ENCODE results near the gene VPS9D1.

The VPS9D1 gene

DNA sequence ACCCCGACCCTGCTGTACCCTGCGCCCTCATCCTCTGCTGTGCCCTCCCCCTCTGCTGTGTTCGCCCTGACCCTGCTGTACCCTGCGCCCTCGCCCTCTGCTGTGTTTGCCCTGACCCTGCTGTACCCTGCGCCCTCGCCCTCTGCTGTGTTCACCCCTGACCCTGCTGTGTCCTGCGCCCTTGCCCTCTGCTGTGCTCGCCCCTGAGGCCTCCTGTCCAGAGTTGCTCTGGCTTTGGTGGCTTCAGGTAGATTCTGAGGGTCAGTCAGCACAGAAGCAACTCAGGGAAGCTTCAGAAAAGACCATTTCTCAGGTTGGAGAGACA lies 12.2 kb upstream of the VPS9D1 start:
- no peak for DNase-seq (ENCODE audit: low spot score)

DNA sequence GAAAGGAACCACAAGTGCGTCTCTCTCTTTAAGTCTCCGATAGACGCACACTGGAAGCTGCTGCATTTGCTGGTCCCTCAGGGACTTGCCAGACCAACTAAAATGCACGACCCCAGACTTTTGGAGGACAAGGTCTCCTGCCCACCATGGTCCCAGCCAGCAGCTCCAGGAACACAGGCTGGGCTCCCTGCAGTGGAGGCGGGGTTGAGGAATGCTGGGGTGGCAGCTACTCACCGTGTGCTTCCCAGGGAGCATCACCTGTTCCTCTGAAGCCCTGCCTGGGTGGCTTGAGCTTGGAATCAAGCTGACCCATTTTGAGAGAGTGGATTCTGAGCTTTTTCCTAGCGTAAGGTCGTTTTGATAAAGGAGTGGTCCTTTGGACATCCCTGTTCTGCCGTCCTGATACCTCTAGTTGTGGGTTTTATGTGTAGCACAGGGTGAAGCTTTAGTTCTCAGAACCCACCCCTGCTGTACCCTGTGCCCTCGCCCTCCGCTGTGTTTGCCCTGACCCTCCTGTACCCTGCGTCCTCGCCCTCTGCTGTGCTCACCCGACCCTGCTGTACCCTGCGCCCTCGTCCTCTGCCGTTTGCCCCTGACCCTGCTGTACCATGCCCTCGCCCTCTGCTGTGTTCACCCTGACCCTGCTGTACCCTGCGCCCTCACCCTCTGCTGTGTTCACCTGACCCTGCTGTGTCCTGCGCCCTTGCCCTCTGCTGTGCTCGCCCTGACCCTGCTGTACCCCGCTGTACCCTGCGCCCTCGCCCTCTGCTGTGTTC lies 11.6 kb upstream of the VPS9D1 start:
- DNase-seq (ENCODE audit: low spot score) = no peak

DNA sequence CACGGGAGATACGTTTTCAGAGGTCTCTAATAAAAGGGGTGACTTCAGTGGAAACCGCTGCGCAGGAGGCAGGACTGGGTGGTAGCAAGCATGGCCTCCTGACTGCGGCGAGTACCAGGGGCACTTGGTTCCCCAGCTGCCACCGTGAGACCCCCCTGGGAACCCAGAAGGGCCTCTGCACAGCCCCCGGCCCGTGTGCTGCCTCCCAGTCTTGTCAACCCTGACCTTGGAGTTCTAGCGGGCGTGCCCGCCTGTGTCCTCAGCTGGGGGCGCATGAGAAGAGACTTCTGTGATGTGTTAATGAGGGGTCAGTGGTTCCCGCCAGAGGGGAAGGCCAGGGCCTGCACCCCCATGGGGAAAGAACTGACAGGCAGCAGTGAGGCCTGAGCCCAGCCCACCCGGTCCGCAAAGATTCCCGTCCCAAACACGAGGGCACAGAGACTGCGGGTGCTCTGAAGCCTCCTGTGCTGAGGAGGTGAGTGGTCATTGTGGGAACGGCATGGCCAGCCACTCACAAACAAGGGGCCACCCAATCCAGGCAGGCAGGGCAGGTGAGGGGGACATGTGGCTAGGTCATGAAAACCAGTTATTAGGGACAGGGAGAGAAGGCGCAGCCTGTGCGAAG lies 10.0 kb upstream of the VPS9D1 start:
- DNase-seq (ENCODE audit: low spot score) = no peak

DNA sequence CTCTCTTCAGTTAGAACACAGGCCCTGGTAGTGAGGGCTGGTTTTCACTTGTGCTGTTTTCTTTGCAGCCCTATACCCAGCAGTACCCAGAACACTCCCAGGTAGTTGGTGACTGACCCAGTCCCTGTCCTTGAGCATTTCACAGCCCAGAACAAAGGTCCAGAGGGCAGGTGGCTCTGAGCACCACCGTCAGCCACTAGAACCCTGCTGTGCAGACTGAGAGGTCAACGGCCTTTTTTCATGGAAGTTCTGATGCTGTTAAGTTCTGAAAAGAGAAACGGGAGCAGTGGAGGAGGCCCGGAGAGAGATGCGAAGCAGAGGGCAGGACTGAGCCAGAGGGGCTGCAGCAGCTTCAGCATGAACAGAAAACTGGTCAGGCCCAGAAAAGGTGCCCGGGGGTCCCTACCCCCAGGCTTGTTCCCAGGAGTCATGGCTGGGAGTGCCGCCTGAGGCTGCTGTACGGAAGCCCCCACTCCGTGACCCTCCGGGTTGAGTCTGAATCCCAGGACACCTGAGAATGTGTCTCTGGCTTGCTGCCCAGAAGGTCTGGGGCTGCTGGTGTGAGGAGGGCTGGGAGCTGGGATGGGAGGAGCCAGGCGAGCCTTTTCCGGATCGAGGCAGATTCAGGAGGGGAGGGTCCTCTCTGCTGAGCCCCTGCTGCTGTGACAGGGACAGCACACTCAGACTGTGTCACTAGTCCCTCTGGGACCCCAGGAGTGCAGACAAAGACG lies 9.3 kb upstream of the VPS9D1 start:
- peak; percentile 38 for DNase-seq (ENCODE audit: low spot score)

DNA sequence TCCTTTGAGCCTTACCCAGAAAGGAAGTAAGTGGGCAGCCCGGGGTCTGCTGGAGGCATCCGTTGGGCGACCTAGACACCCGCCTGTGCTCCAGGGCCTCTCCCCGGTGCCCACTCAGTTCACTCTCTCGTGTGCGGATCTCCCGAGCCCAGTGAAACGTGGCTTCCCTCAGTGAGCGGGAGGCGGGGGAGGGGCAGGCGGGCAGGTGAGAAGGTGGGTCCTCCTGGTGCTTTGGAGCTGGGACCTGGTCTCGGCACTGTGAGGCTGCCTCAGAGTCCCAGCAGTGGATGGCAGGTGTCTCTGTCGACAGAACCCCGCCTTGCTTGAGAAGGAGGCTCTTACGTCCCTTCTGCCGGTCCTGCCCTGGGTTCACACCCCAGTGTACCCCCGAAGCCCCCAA lies 8.6 kb upstream of the VPS9D1 start:
- DNase-seq (ENCODE audit: low spot score) = no peak

DNA sequence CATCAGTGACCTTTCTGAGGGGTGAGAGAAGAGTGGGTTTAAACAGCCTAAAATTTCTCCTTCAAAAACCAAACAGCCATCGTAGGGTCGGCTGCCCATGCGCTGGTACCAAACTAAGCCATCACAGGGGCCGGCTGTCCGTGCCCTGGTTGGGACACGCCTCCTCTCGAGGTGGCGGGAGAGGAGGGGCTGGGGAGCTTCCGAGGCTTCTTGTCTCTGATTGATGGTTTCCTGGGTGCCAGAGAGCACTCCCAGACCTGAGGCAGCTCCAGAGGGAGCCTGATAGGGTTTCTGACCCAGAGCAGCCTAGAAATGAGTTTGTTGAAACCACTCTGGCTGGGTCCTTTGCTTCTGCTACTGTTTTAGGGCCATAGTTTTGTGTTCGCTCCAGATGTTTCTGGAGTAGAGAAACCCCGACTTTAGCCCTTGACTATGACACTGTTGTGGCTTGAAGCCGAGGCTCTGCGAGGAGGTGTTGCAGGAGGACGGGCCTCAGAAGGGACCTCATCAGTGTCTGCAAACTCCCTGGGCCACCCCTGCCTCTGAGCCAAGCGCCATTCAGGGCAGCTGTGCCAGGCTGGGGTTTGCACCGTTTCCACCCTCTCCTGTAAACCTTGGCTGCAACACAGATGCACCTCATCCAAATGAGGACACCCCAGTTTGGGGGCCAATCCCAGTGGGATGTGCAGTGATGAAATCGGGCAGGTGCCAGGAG lies 6.9 kb upstream of the VPS9D1 start:
- no peak for DNase-seq (ENCODE audit: low spot score)

DNA sequence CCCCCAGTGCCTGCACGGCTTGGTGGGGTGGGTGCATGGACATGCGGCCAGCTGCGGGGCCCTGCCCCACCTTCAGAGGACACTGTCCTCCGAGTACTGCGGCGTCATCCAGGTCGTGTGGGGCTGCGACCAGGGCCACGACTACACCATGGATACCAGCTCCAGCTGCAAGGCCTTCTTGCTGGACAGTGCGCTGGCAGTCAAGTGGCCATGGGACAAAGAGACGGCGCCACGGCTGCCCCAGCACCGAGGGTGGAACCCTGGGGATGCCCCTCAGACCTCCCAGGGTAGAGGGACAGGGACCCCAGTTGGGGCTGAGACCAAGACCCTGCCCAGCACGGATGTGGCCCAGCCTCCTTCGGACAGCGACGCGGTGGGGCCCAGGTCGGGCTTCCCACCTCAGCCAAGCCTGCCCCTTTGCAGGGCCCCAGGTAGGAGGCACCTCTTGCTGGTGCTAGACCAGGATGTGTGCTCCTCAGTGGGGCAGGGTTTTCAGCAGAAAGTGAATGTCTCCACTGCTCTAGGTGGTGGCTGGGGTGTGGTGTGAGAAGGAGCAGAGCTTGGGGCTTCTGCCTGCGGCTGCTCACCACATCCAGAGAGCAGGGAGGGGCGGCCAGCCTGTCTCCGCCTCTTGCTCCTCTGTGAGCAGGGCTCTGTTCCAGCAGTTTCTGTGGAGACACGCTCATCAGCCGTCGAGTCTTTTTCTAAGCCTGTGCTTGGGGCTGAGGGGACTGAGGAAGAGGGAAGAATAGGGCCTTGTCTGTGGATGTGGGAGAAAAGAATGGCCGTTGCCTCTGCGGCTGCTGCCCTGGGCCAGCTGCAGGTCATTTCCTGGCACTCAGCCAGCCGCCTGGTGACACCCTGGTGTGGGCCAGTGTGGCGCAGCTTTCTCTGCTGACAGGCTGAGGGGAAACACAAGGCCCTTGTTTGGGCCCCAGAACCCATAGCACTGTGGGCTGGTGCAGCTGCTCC lies 2.9 kb upstream of the VPS9D1 start:
- DNase-seq (ENCODE audit: low spot score) = no peak

DNA sequence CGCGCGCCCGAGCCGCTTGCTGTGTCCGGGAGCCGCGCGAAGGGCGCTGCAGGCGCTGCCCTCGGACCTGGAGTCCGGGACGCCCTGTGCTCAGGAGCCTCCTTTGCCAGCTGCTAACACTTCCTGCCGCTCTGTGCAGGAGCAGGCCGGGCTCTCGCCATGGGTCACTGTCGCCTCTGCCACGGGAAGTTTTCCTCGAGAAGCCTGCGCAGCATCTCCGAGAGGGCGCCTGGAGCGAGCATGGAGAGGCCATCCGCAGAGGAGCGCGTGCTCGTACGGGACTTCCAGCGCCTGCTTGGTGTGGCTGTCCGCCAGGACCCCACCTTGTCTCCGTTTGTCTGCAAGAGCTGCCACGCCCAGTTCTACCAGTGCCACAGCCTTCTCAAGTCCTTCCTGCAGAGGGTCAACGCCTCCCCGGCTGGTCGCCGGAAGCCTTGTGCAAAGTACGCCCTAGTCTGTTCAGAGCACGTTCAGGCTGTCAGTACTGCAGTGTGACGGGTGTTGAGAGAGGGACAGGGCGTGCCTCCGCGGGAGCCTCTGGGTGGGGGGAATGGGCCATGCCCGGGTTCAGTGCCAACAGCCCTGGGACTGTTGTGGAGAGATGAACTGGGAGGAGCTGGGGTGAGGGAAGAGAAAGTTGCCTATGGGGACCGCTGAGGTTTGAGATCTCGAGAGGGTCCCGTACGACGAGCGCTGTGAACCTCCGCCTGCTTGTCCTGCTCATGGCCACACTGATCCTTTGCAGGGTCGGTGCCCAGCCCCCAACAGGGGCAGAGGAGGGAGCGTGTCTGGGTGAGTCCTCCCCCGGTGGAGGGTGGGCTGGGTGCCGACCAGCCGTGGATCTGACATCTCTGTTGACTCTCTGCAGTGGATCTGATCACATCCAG lies 1.9 kb upstream of the VPS9D1 start:
- peak; percentile 44 for DNase-seq (ENCODE audit: low spot score)

DNA sequence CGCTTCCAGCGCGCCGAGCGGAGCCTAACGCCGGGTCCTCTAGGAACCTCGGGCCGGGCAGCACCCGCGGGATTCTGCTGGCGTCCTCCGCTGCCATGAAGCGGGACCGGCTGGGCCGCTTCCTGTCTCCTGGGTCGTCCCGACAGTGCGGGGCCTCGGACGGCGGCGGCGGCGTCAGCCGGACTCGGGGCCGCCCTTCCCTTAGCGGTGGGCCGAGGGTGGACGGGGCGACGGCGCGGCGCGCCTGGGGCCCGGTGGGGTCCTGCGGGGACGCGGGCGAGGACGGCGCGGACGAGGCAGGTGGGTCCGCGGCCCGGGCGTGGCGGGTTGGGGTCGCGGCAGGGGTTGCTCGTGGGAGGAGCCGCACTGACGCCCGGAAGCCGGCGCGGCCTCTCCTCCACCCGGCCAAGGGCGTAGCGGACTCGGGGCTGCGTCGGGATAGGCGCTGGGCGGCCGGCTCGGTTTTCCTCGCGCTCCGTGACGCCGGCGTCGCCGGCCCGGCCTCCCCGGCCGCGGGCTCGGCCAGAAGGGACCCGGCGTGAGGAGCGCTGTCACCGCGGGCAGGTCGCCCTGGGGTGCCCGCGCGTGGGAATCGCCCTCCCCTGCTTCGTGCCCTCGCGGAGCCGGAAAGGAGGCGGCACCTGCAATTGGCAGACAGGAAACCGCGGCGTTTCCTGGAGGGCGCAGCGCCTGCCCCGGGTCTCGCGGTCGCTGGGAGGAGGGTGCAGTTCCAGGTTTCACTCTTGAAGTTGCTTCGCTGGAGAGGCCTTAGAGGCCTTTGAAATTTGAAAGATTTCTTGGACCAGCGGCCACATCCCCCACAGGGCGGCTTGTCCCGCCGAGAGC lies 1.1 kb upstream of the VPS9D1 start:
- peak; percentile 53 for DNase-seq (ENCODE audit: low spot score)

DNA sequence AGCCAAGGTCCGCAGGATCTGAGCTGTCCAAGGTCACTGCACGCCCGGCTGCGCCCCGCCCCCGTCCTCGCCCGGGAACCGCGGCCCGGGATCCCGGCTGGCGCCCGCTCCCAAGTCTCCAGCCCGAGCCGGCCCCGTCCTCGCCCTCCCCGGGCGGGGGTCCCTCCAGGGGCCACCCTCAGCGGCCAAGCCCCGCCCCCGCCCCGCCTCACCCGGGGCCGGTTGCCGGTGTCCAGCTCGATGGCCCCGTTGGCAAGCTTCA lies 216 bp downstream of the VPS9D1 start:
- peak; percentile 73 for DNase-seq (ENCODE audit: low spot score)

DNA sequence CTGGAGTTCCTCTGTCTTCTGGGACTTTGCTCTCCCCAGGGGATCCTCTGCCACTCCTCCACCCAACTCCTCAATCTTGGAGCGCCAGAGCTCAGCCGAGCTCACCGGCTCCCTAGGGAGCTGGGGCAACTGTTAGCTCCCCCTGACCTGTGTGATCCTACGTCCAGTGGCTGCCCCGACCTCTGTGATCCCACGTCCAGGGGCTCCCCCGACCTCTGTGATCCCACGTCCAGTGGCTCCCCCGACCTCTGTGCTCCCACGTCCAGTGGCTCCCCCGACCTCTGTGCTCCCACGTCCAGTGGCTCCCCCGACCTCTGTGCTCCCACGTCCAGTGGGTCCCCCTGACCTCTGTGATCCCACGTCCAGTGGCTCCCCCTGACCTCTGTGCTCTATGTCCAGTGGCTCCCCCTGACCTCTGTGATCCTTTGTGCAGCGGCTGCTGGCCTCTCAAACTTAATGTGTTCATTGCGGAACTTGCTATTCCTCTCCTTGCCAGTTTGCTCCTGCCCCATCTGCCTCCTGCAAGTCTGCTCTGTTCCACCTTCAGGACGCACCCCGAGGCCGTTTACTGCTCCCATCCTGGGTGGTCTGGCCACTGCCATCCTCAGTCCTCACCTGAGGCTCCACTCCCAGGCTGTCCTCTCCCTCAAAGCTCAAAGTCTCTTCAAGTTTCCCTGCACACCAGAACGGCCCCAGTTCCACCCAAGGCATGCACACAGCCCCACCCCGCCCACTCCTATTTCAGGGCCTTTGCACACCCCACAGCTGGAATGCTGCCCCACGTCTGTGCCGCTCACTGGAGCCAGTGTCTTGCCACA lies 2.8 kb downstream of the VPS9D1 start:
- no peak for DNase-seq (ENCODE audit: low spot score)

DNA sequence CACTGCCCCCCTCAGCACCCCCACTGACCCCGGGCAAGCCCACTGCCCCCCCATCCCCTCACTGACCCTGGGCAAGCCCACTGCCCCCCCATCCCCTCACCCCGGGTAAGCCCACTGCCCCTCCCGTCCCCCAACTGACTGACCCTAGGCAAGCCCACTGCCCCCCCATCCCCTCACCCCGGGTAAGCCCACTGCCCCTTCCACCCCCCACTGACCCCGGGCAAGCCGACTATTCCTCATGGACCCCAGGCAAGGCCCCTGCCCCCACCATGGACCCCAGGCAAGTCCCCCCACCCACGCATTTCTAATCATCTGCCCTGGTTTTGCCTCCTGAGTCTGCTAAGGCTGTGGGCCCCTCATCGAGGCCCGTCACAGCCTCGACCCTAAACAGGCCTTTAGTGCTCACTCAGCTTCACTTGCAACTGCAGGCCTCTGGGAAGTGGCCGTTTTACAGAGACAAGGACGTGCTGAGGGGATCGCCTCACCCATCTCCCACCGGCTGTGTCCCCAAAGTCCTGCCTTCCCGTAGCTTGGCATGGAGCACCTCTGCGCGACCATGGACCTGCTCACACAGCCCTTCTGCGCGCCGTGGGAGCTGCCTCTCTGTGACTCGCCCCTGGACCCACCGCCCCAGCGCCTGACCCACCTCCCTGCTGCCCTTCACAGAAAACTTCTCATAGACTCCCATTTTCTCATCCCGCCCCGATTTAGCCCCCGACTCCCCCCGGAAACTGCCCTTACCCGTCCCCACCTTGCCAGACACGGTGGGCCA lies 3.6 kb downstream of the VPS9D1 start:
- DNase-seq (ENCODE audit: low spot score) = no peak

DNA sequence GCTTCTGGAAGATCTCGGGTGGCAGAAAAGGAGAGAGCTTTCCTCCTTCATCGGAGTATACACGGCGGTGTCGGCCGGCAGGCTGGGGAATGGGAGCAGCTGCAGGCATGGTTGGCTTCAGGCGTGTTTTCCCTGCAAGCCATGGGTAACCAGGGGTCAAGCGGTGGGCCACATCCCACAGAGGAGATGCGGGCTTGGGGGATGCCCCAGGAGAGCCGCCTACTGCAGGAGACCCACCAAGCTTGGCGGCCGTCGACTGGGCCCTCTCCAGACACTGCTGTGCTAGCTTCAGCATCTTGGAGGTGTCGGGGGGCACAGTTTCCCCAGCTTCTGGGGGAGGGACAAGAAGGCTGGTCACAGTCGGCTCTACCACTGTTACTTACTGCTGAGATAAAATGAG lies 4.2 kb downstream of the VPS9D1 start:
- no peak for DNase-seq (ENCODE audit: low spot score)

DNA sequence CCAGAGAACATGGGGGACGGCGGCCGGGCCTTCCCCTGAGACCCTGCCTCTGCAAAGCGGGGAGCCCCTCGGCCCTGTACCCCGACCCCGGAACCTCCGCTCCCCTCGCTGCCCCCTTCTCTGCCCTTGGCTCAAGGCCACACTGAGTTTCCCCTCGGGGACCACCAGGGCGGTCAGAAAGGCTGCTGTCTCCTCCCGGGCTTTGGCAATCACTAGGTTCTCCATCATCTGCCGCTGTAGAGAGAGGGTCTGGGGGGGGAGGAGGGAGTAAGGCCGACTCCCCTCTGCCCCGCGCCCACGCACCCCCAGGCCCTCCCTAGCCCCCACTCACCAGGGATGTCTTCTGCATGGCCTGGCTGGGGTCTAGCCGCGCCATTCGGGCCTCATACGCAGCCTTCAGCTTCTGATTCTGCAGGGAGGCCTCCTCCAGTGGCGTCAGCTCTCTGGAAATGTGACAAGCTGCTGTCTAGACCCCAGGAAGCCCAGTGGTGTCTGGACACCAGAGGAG lies 8.4 kb downstream of the VPS9D1 start:
- no peak for DNase-seq (ENCODE audit: low spot score)

DNA sequence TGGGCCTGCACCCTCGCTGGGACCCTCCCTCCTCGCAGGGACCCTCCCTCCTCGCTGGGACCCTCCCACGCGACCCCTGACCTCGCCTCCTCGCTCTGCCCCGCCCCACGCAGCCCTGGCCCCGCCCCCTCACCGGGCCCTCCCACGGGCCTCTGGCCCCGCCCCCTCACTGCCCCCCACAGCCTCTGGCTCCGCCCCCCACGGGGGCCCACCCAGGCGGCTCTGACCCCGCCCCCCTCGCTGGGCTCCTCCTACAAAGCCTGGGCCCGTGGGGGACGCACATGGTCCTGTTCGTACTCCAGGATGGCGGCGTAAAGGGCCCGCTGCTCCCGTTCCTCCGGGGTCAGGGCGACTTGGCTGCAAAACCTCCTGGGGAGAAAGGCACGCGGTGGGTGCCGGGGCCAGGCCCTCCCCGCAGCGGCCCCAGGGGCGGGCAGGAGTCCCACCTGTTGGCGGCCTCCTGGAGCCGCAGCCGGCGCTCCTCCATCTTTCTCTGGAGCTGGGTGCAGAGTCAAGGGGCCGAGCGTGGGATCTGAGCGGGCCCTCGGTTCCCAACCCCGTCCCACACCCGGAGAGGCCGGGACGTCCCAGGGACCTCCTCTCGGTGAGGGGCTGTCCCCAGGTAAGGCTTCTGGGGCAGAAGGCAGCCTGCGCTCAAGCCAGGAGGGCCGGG lies 9.0 kb downstream of the VPS9D1 start:
- DNase-seq (ENCODE audit: low spot score) = peak; percentile 98

DNA sequence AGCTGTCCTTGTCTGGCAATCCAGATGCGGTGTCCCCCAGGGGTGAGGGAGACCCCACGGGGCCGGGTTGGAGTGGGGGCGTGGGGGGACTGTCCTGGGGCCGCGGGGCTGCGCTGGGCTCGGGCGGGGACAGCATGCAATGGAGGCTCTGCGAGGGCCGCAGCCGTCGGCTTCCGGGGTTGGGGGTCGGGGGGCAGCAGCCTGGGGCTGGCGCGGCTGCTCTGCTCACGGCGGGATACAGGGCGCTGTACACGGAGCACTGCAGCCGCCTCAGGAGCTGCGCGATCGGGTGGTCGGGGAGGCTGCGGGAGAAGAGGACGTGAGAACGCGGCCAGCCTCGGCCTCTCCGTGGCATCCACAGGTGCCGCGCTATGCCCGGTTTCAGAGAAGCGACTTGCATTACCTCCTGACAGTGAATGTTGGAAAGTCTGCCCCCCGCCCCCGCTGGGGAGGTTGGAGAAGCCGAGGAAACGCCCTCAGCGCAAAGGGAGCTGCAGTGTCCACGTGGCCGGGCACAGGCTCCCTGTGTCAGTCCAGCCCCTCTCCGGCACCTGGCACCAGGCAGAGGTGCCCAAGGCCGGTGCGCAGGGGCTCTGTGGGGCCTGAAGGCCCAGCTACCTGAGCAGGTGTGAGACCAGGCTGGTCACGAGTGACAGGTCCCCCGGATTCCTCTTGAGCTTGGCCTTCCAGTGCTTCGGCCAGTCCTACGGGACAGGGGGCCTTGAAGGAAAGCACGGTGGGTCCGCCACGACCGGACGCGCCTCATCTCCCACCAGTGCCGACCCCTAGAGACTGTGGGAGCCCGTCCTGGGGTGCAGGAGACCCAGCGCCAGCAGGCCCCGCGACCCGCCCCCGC lies 9.8 kb downstream of the VPS9D1 start:
- DNase-seq (ENCODE audit: low spot score) = no peak

All from iPS-NIHi11 (cell line).